HCT116 (cell line): ENCODE data around the gene CCDC187. TPM values are rescaled to one million over a fixed set of nuclear protein-coding genes. Genes with fewer than 3 reads are reported as not detected.

Experiments used
- ATAC-seq: fragments of 200-7000 bp; cut with Tn5 transposase; 2 replicates; pipeline ENCODE4 v1.9.1; 2020; ENCODE audit warnings: mild to moderate bottlenecking, moderate library complexity
- BruUV-seq: library from RNA; stranded (reverse); fragments of 400-500 nt; replicated peaks from 2 replicates; lab custom pipeline; 2021; lab: Mats Ljungman, UMichigan
- CTCF ChIA-PET: fragments of 300-600 bp; sonication (Branson Sonifier 250); formaldehyde crosslinking; loops from one replicate; lab custom pipeline; 2021; ENCODE audit warnings: antibody characterized with exemption; lab: Charles Lee
- POLR2A ChIA-PET: fragments of 300-600, 350-600 bp; sonication (Branson Sonifier 250); formaldehyde crosslinking; loops from one replicate; lab custom pipeline; 2021; ENCODE audit warnings: antibody characterized with exemption; lab: Charles Lee
- RAD21 ChIA-PET, 2 experiments: fragments of 300-600 bp; sonication (Branson Sonifier 250); formaldehyde crosslinking; loops; one replicate each; lab custom pipeline; 2023; ENCODE audit warnings: low total read pairs in 2 of 2; ENCODE audit not compliant: uncharacterized antibody in 2 of 2, unreplicated experiment in 2 of 2, low non-redundant PET in 1 of 2; lab: Charles Lee
- DNase-seq: peaks from one replicate; pipeline ENCODE4 v3.0.0-alpha.2; 2010; ENCODE audit warnings: low read depth, low spot score
- H2AFZ ChIP-seq: fragments of 200-600 bp; shearing (Covaris generic), sonication (generic); 2 replicates; pipeline ENCODE4 v1.6.1; 2017; ENCODE audit warnings: low read depth, mixed run types, mixed read lengths, antibody characterized with exemption, low read length; ENCODE audit not compliant: poor library complexity, severe bottlenecking
- H3K27ac ChIP-seq: 2 replicates; pipeline ENCODE4 v1.5.1; 2012; ENCODE audit warnings: low read depth, low read length
- H3K27me3 ChIP-seq: fragments of 200-600 bp; sonication (generic); 2 replicates; pipeline ENCODE4 v1.6.1; 2016; ENCODE audit warnings: mixed run types, low read length, mixed read lengths; ENCODE audit not compliant: insufficient read depth
- H3K36me3 ChIP-seq, 2 experiments: fragments of 200-500 bp in 1 of 2; fragments of 200-600 bp in 1 of 2; sonication (Bioruptor generic) in 1 of 2; sonication (generic) in 1 of 2; 2 replicates each; pipeline versions ENCODE4 v1.5.1 to v1.6.1; 2014 to 2016; ENCODE audit warnings: low read length in 2 of 2, inconsistent platforms in 1 of 2, mixed read lengths in 1 of 2, mixed run types in 1 of 2; ENCODE audit not compliant: insufficient read depth in 2 of 2, control insufficient read depth in 1 of 2
- H3K4me1 ChIP-seq, 2 experiments: fragments of 200-600 bp in 1 of 2; sonication (generic) in 1 of 2; 2 replicates each; pipeline versions ENCODE4 v1.5.1 to v1.6.1; 2012 to 2017; ENCODE audit warnings: low read length in 2 of 2, inconsistent platforms in 1 of 2, mild to moderate bottlenecking in 1 of 2, mixed read lengths in 1 of 2, mixed run types in 1 of 2, moderate library complexity in 1 of 2; ENCODE audit not compliant: insufficient read depth in 2 of 2, control insufficient read depth in 1 of 2
- H3K4me2 ChIP-seq: fragments of 200-600 bp; sonication (generic); 2 replicates; pipeline ENCODE4 v1.6.1; 2017; ENCODE audit warnings: mixed run types, low read length, mixed read lengths
- H3K4me3 ChIP-seq, 2 experiments: fragments of 200-600 bp in 1 of 2; sonication (generic) in 1 of 2; replicated peaks in 1 of 2; 2 replicates each; pipeline ENCODE4 v1.5.1; 2011 to 2016; ENCODE audit warnings: low read length in 2 of 2, control low read depth in 1 of 2, low read depth in 1 of 2, mild to moderate bottlenecking in 1 of 2, mixed read lengths in 1 of 2, mixed run types in 1 of 2
- H3K79me2 ChIP-seq: fragments of 200-600 bp; sonication (generic); 2 replicates; pipeline ENCODE4 v1.6.1; 2017; ENCODE audit warnings: mild to moderate bottlenecking, mixed run types, low read length, moderate library complexity, mixed read lengths; ENCODE audit not compliant: insufficient read depth
- H3K9ac ChIP-seq: fragments of 200-600 bp; sonication (generic); 2 replicates; pipeline ENCODE4 v1.6.1; 2016; ENCODE audit warnings: low read length, mixed read lengths
- H3K9me2 ChIP-seq: fragments of 200-600 bp; sonication (generic), shearing (Covaris generic); 2 replicates; pipeline ENCODE4 v1.6.1; 2017; ENCODE audit warnings: mixed run types, mild to moderate bottlenecking, moderate library complexity; ENCODE audit not compliant: insufficient read depth
- H3K9me3 ChIP-seq, 2 experiments: fragments of 200-500 bp in 1 of 2; fragments of 200-600 bp in 1 of 2; sonication (Bioruptor generic) in 1 of 2; sonication (generic) in 1 of 2; 2 replicates each; pipeline ENCODE4 v1.6.1; 2014 to 2017; ENCODE audit warnings: low read length in 2 of 2, mixed read lengths in 2 of 2, inconsistent platforms in 1 of 2, low read depth in 1 of 2, mild to moderate bottlenecking in 1 of 2, mixed run types in 1 of 2, moderate library complexity in 1 of 2; ENCODE audit not compliant: control insufficient read depth in 1 of 2, insufficient read depth in 1 of 2
- H4K20me1 ChIP-seq: fragments of 200-600 bp; sonication (generic), shearing (Covaris generic); 2 replicates; pipeline ENCODE4 v1.6.1; 2017; ENCODE audit warnings: mixed run types, mild to moderate bottlenecking, moderate library complexity; ENCODE audit not compliant: insufficient read depth
- ATF3 ChIP-seq: IDR thresholded peaks from 2 replicates; pipeline ENCODE4 v1.6.1; 2012
- CBX3 ChIP-seq: IDR thresholded peaks from 2 replicates; pipeline ENCODE4 v1.6.1; 2012; ENCODE audit warnings: low read depth
- CTCF ChIP-seq, 3 experiments: fragments of 200-600 bp in 1 of 3; sonication (generic) in 1 of 3; IDR thresholded peaks in 2 of 3; conservative IDR thresholded peaks in 1 of 3; 2 replicates each; pipeline ENCODE4 v1.5.1; 2012 to 2017; ENCODE audit warnings: low read depth in 2 of 3, low read length in 2 of 3, antibody characterized with exemption in 1 of 3, borderline replicate concordance in 1 of 3, control low read depth in 1 of 3, mild to moderate bottlenecking in 1 of 3, mixed read lengths in 1 of 3, mixed run types in 1 of 3, moderate library complexity in 1 of 3; ENCODE audit not compliant: insufficient read depth in 1 of 3
- ELF1 ChIP-seq: IDR thresholded peaks from 2 replicates; pipeline ENCODE4 v1.6.1; 2012; ENCODE audit warnings: low read depth, borderline replicate concordance
- EZH2 ChIP-seq: fragments of 200-600 bp; sonication (generic); IDR thresholded peaks from 2 replicates; pipeline ENCODE4 v1.6.1; 2017; ENCODE audit warnings: antibody characterized with exemption, mixed run types
- JUND ChIP-seq: IDR thresholded peaks from 2 replicates; pipeline ENCODE4 v1.6.1; 2012
- MAX ChIP-seq: IDR thresholded peaks from 2 replicates; pipeline ENCODE4 v1.6.1; 2012
- POLR2A ChIP-seq: IDR thresholded peaks from 2 replicates; pipeline ENCODE4 v1.7.0; 2011; ENCODE audit warnings: borderline replicate concordance; ENCODE audit not compliant: insufficient read depth, insufficient read length; ENCODE audit errors: extremely low read depth
- RAD21 ChIP-seq: IDR thresholded peaks from 2 replicates; pipeline ENCODE4 v1.6.1; 2012; ENCODE audit warnings: low read depth, mild to moderate bottlenecking
- REST ChIP-seq: IDR thresholded peaks from 2 replicates; pipeline ENCODE4 v1.6.1; 2012; ENCODE audit warnings: low read depth
- SIN3A ChIP-seq: IDR thresholded peaks from 2 replicates; pipeline ENCODE4 v1.6.1; 2012; ENCODE audit warnings: low read depth
- SP1 ChIP-seq: IDR thresholded peaks from 2 replicates; pipeline ENCODE4 v1.6.1; 2012; ENCODE audit warnings: low read depth
- SRF ChIP-seq: IDR thresholded peaks from 2 replicates; pipeline ENCODE4 v1.6.1; 2012; ENCODE audit warnings: low read depth
- YY1 ChIP-seq: IDR thresholded peaks from 2 replicates; pipeline ENCODE4 v1.6.1; 2011; ENCODE audit warnings: low read length, low read depth, moderate library complexity, mild to moderate bottlenecking; ENCODE audit not compliant: insufficient replicate concordance; ENCODE audit errors: extremely low read depth
- ZFX ChIP-seq: fragments of 450-650 bp; IDR thresholded peaks from 2 replicates; pipeline ENCODE4 v1.6.1; 2017
- intact Hi-C: fragments of 100-400 bp; cut with micrococcal nuclease; formaldehyde crosslinking; loops from 2 replicates; pipeline ENCODE4 v1.10.0; 2022
- total RNA-seq: library from RNA; stranded (reverse); gene quantifications from one replicate; pipeline ENCODE4 v1.2.1, GENCODE V29; 2021; ENCODE audit not compliant: unreplicated experiment

The CCDC187 gene
- total RNA-seq, 1 experiment from 2014 or later, result 4.6 TPM

GRCh38 chr9:136209786-136210185 is 94.1 kb downstream of the CCDC187 start (continued):
- no peak for TF ChIP-seq REST
- TF ChIP-seq SIN3A, result no peak
- no peak for TF ChIP-seq ATF3
- no peak for TF ChIP-seq ZFX
- no peak for TF ChIP-seq JUND

GRCh38 chr9:136209232-136209631 is 94.7 kb downstream of the CCDC187 start:
- no TSS peak for BruUV-seq
- TF ChIP-seq REST (no peak), SP1 (no peak), POLR2A (no peak), ELF1 (no peak), MAX (no peak), JUND (no peak), CBX3 (no peak), YY1 (no peak), CTCF (IDR thresholded peaks at IDR 0.05 in 2 of 3, conservative IDR thresholded peaks at IDR 0.05 in 1 of 3; ENCODE audit: borderline replicate concordance in 1 of 3, insufficient read depth in 1 of 3, low read depth in 2 of 3, low read length in 2 of 3) (no peak), EZH2 (no peak), RAD21 (no peak), SRF (no peak), ZFX (no peak)

More at GRCh38 chr9:136209232-136209631, 94.7 kb downstream of the CCDC187 start:
- H3K4me1 ChIP-seq, result no peaks in the 10 kb centered on the region
- no peaks in the 10 kb centered on the region for H3K27me3 ChIP-seq
- ChIA-PET CTCF (no interaction called here), RAD21 (interaction anchor here in 1 of 2 experiments (0.5 kb wide), 1 partner anchor 242 kb away, joined by 4 read pairs; no protein-coding TSS in a partner anchor), POLR2A (no interaction called here)
- no peak overlapping the region for H3K9ac ChIP-seq
- intact Hi-C loops, result no loop called here
- no peaks in the 10 kb centered on the region for H3K9me2 ChIP-seq
- DNase-seq, result no peak
- no peaks in the 10 kb centered on the region for H4K20me1 ChIP-seq
- ATAC-seq, result no peak
- no peak overlapping the region for H3K4me3 ChIP-seq
- peaks cover 15 to 26% of the 10 kb centered on the region in 2 experiments; a peak in 3 of 4 replicates for H3K36me3 ChIP-seq
- no peak overlapping the region for H3K4me2 ChIP-seq
- no peaks in the 10 kb centered on the region for H3K79me2 ChIP-seq
- H2AFZ ChIP-seq, result no peak overlapping the region
- no peaks in the 10 kb centered on the region for H3K9me3 ChIP-seq
- H3K27ac ChIP-seq, result no peak overlapping the region
